ENCODE results near the gene GDA. TPM values are rescaled to one million over a fixed set of nuclear protein-coding genes. Genes with fewer than 3 reads are reported as not detected.

GDA gene
- total RNA-seq, 1 donor from 2014 or later = 0.85 TPM

DNA sequence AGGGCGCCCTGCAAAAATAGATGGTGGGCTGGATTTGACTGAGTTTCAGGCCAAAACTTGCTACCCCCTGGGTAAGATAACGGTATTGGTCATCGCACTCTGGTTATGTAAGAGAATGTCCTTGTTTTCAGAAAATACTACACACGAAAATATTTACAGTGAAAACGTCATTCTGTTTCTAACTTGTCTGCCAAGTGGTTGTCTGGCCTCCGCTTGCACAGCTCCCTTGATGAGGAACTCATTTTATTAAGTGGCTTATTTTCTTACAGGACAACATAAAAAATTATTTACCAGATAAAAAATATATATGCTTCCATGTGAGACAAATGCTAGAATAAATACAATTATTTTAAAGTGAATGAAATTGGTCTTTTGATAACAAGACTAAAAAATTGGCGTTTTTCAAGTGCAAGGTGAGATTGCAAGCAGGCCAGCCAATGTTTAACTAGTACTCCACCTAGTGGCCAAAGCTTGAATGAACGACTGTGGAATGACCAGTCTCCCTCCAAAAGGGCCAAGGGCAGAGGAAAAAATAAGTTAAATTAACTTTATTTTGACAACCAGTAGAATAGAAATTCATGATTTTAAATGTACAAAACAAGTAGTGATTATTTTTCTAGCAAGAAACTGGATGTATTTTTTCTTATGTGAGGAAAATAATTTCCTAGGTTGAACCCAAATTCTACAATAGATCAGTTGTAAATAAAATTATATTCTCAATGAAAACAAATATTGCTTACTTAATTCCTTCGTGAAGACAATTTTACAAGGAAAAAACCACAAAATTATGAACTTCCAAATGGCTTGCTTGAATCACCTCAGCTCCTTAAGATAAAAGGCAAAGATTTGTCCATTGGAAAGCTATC is 122.6 kb downstream of the GDA start:
- Histone ChIP-seq H3K27me3 (ENCODE audit: low read depth) (peaks cover 12% of the 10 kb centered on the region), H3K4me3 (no peak overlapping the region), H3K36me3 (no peaks in the 10 kb centered on the region), H3K27ac (replicated peaks) (no peak overlapping the region), H3K4me1 (no peaks in the 10 kb centered on the region), H3K9me3 (replicated peaks) (no peaks in the 10 kb centered on the region)
- intact Hi-C loops (cut with micrococcal nuclease) = loop anchor here (5.0 kb wide), 1 partner anchor 235 kb away; no protein-coding TSS in a partner anchor
- no peak for DNase-seq
- TF ChIP-seq CTCF (IDR thresholded peaks at IDR 0.05; ENCODE audit: borderline replicate concordance) = peak; percentile 91

DNA sequence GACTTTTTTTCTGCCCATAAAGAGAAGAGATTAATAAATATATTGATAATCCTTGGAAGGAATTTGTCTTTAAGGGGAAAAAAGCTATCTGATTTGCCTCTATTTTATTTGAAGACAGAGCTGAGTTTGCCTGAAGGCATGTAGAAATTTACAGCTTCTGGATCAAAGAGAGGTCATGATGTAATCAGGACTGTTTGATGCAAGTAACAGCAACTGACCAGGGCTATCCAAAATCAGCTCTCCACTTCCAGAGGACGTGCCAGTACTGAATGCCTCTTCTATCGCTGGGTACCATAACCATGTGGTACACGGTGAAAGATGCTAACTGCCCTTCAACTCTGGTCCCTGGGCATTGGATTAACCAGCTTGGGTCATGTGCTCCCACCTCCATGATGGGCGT is 125.2 kb downstream of the GDA start:
- Histone ChIP-seq H3K4me3 (no peak overlapping the region), H3K4me1 (no peaks in the 10 kb centered on the region), H3K36me3 (no peaks in the 10 kb centered on the region), H3K27ac (replicated peaks) (no peak overlapping the region), H3K27me3 (ENCODE audit: low read depth) (peaks cover 3% of the 10 kb centered on the region), H3K9me3 (replicated peaks) (no peaks in the 10 kb centered on the region)
- no peak for TF ChIP-seq CTCF (IDR thresholded peaks at IDR 0.05; ENCODE audit: borderline replicate concordance)
- no peak for DNase-seq
- intact Hi-C loops (cut with micrococcal nuclease) = loop anchor here (5.0 kb wide), 1 partner anchor 237 kb away; no protein-coding TSS in a partner anchor

GRCh38 chr9:72274916-72275315 is 125.7 kb downstream of the GDA start:
- Histone ChIP-seq H3K36me3 (no peaks in the 10 kb centered on the region), H3K27me3 (ENCODE audit: low read depth) (peaks cover 3% of the 10 kb centered on the region), H3K4me3 (no peak overlapping the region), H3K9me3 (replicated peaks) (no peaks in the 10 kb centered on the region), H3K27ac (replicated peaks) (no peak overlapping the region), H3K4me1 (no peaks in the 10 kb centered on the region)
- DNase-seq = no peak
- no peak for TF ChIP-seq CTCF (IDR thresholded peaks at IDR 0.05; ENCODE audit: borderline replicate concordance)
- intact Hi-C loops (cut with micrococcal nuclease) = loop anchor here (5.0 kb wide), 1 partner anchor 238 kb away; no protein-coding TSS in a partner anchor

GRCh38 chr9:72276429-72276828 is 127.2 kb downstream of the GDA start:
- intact Hi-C loops (cut with micrococcal nuclease) = no loop called here
- Histone ChIP-seq H3K9me3 (replicated peaks) (no peaks in the 10 kb centered on the region), H3K36me3 (no peaks in the 10 kb centered on the region), H3K27ac (replicated peaks) (no peak overlapping the region), H3K4me3 (no peak overlapping the region), H3K27me3 (ENCODE audit: low read depth) (peaks cover 3% of the 10 kb centered on the region), H3K4me1 (no peaks in the 10 kb centered on the region)
- no peak for TF ChIP-seq CTCF (IDR thresholded peaks at IDR 0.05; ENCODE audit: borderline replicate concordance)
- DNase-seq = no peak

DNA sequence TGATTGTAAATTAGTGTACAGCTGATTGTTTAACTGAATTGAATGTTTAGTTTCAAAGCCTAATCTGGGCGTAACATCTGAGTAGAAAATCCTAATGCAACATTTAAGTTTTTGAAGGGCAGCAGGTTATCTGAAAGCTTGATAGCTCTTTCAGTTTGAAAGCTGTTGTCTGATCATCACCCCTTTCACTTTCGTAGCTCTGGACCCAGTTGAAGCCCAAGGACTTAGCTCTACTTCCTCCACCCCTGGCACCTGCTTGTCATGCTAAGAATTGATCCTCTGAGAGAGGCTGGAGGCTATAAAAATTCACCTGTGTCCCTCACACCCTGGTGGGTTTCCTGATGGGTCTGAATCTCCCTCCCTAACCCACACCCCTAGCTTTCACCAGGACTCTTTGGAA is 129.7 kb downstream of the GDA start:
- H3K27me3 ChIP-seq (ENCODE audit: low read depth) = peaks cover 3% of the 10 kb centered on the region
- intact Hi-C loops (cut with micrococcal nuclease) = no loop called here
- no peak overlapping the region for H3K4me3 ChIP-seq
- TF ChIP-seq CTCF (IDR thresholded peaks at IDR 0.05; ENCODE audit: borderline replicate concordance) = no peak
- H3K36me3 ChIP-seq = no peaks in the 10 kb centered on the region
- no peaks in the 10 kb centered on the region for H3K9me3 ChIP-seq (replicated peaks)
- no peaks in the 10 kb centered on the region for H3K4me1 ChIP-seq
- DNase-seq = no peak
- H3K27ac ChIP-seq (replicated peaks) = no peak overlapping the region

Measured in left ventricle myocardium inferior (tissue), 1 donor.